Measurements from ENCODE around the gene FGF14.

The FGF14 gene

DNA sequence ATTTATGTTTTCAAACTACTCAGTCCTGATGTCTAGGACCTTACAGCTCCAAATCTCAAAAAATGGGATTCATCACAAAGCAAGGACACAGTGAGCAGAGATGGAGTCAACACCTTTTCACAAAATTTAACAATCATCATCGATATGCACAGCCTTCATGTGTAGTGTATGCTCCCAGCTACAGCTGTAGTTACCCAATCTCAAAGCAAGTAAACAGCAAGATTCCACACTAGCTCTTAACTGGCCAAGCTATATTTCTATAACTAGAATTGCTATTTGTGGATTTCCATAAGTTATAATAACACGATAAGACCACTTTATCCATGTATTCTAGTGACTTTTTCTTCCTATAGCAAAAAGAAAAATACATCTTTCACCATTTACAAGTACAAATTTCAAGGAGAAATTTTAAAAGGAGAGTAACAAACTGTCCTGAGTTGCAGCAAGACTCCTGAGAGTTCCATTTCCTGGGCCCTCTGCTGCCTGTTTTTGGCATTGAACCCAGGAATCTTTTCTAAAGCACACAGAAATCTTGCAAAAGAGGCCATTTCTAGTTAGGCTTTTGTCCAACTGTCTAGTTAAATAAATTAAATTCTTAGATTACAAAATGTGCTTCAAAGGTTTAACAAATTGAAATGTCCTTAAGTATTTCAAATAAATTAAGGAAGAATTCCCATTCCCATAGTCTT lies 460.6 kb downstream of the FGF14 start:
- ATAC-seq (no peak), DNase-seq (ENCODE audit: low spot score in 2 of 2) (no peak)
- no peaks in the 10 kb centered on the region for H3K36me3 Mint-ChIP-seq
- H3K9me3 Mint-ChIP-seq: no peaks in the 10 kb centered on the region
- H3K4me3 Mint-ChIP-seq: no peak overlapping the region
- no peaks in the 10 kb centered on the region for H3K4me1 Mint-ChIP-seq
- H3K27ac Mint-ChIP-seq: no peak overlapping the region

DNA sequence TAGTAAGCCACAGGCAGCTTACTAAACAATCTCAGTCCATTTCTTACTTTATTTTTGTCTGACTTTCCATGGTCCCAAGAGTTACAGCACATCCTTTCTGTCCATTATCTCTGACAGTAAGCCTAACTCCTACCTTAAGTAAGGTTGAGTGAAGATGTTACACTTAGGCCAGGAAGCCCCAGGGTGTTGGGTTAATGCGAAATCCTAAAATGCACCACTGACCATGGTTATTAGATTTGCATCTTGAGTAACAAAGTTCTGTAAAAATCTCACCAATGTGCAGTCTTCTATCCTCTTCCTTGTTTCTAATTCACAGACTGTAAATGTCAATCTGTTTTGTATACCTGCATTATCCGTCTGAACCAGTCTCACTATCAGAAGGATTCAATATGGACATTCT lies 462.5 kb downstream of the FGF14 start:
- Mint-ChIP-seq H3K36me3 (no peaks in the 10 kb centered on the region), H3K4me1 (no peaks in the 10 kb centered on the region), H3K4me3 (no peak overlapping the region), H3K27ac (no peak overlapping the region), H3K9me3 (no peaks in the 10 kb centered on the region)
- no peak for DNase-seq (ENCODE audit: low spot score in 2 of 2)
- no peak for ATAC-seq

GRCh38 chr13:101935828-101936227 lies 466.0 kb downstream of the FGF14 start:
- ATAC-seq (no peak), DNase-seq (ENCODE audit: low spot score in 2 of 2) (no peak)
- Mint-ChIP-seq H3K4me1 (no peaks in the 10 kb centered on the region), H3K36me3 (no peaks in the 10 kb centered on the region), H3K27ac (no peak overlapping the region), H3K4me3 (no peak overlapping the region), H3K9me3 (no peaks in the 10 kb centered on the region)

DNA sequence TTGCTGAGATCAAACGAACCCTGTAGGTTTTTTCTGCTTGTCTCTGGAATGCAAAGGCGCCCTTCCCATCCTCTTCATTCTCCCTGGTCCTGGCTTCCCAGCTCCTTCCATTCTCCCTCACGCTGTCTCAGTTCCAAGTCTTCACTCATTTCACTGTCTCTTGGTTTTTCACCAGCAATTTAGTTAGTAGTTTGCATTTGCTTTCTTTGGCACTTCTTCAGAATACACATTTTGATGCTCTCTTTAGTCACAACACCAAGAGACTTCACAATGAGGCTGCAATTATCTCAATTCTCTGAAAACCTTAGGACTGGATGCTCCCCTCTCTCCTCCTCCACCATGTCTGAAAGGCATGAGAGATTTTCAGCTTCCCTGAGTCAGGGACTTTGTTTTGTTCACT lies 470.7 kb downstream of the FGF14 start:
- Mint-ChIP-seq H3K36me3 (no peaks in the 10 kb centered on the region), H3K27ac (no peak overlapping the region), H3K9me3 (no peaks in the 10 kb centered on the region), H3K4me3 (no peak overlapping the region), H3K4me1 (no peaks in the 10 kb centered on the region)
- DNase-seq (ENCODE audit: low spot score in 2 of 2) (no peak), ATAC-seq (no peak)

- ATAC-seq: no peak
- H3K4me3 Mint-ChIP-seq: no peak overlapping the region
- H3K4me1 Mint-ChIP-seq: no peaks in the 10 kb centered on the region
- no peak overlapping the region for H3K27ac Mint-ChIP-seq
- no peak for DNase-seq (ENCODE audit: low spot score in 2 of 2)
- H3K36me3 Mint-ChIP-seq: no peaks in the 10 kb centered on the region
- no peaks in the 10 kb centered on the region for H3K9me3 Mint-ChIP-seq
These were observed 471.5 kb downstream of the FGF14 start for GRCh38 chr13:101930331-101930730.

GRCh38 chr13:101925731-101926130 lies 476.1 kb downstream of the FGF14 start:
- ATAC-seq (no peak), DNase-seq (ENCODE audit: low spot score in 2 of 2) (no peak)
- H3K9me3 Mint-ChIP-seq: no peaks in the 10 kb centered on the region
- H3K4me1 Mint-ChIP-seq: no peaks in the 10 kb centered on the region
- H3K4me3 Mint-ChIP-seq: no peak overlapping the region
- no peak overlapping the region for H3K27ac Mint-ChIP-seq
- H3K36me3 Mint-ChIP-seq: no peaks in the 10 kb centered on the region

DNA sequence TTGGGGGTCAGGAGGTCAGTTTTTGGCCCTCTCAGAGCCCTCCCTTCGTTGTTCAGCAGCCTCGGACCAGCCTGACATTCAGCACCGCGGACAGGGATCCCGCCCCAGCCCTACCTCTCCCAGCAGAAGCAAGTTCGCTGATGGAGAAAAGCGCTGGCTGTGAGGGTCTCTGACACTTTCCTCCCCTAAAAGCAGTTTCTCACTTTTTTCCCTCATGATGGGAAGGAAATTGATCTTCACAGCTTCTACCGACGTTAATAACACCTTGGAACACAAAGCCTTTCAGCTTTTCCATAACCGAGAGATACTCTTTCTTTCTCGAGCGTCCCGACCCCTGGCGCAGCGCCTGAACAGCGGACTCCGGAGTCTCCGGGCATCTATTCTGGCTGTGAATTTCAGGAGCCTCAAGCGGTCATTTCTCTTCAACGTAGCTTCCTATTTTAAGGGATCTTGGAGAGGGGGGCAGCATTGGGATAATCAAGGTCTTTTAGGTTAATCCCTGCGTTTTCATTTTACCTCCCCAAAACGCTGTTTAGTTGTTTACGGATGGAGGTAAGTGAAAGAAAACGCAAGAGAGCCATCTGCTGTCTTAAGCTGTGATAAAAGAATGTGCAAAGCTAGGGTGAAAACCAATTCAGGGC lies 482.2 kb downstream of the FGF14 start:
- ATAC-seq: no peak
- no peaks in the 10 kb centered on the region for H3K4me1 Mint-ChIP-seq
- H3K36me3 Mint-ChIP-seq: no peaks in the 10 kb centered on the region
- DNase-seq (ENCODE audit: low spot score in 2 of 2): no peak
- no peak overlapping the region for H3K27ac Mint-ChIP-seq
- no peaks in the 10 kb centered on the region for H3K9me3 Mint-ChIP-seq
- H3K4me3 Mint-ChIP-seq: no peak overlapping the region

DNA sequence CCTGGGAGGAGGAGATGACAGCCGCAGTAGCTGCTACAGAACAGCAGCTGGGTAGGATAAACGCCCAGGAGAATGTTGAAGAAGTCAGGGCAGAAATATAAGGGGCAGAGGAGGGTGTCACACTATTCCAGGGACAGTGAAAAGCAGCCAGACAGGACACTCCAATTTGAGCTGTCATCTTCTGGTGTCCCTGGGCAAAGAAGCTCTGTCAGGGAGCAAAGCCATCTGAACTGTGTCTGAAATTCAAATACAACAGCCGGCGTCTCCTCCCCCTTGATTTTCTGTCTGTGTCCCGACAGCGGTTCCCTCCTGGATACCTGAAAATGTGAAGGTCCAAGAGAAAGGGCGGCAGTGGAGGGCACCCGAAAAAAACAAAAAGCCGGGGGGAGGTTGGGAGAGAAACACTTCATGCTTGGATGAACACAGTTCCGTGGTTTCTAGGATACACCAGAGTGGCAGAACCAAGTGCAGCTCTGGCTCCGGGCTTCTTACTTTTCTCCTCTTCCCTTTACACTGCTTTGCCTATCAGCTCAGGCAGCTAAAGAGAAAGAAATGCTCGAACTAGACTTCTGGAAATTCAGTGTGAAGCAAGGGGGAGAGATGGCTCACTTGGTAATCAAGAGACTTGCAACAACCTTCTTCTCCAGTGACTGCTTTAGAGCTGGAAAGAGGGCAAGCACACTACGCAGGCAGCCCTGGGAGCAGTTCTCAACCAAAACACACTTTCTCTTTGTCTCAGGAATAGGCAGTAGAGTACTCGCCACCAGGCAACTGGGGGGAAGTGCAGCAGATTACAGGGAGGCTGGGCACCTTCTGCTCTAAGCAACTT lies 483.8 kb downstream of the FGF14 start:
- DNase-seq (ENCODE audit: low spot score in 2 of 2): no peak
- no peak overlapping the region for H3K27ac Mint-ChIP-seq
- no peak overlapping the region for H3K4me3 Mint-ChIP-seq
- H3K36me3 Mint-ChIP-seq: no peaks in the 10 kb centered on the region
- no peaks in the 10 kb centered on the region for H3K4me1 Mint-ChIP-seq
- ATAC-seq: no peak
- H3K9me3 Mint-ChIP-seq: no peaks in the 10 kb centered on the region

- no peaks in the 10 kb centered on the region for H3K4me1 Mint-ChIP-seq
- ATAC-seq (no peak), DNase-seq (ENCODE audit: low spot score in 2 of 2) (no peak)
- no peak overlapping the region for H3K27ac Mint-ChIP-seq
- H3K4me3 Mint-ChIP-seq: no peak overlapping the region
- no peaks in the 10 kb centered on the region for H3K9me3 Mint-ChIP-seq
- H3K36me3 Mint-ChIP-seq: no peaks in the 10 kb centered on the region
These were observed 484.4 kb downstream of the FGF14 start for GRCh38 chr13:101917475-101917810.

DNA sequence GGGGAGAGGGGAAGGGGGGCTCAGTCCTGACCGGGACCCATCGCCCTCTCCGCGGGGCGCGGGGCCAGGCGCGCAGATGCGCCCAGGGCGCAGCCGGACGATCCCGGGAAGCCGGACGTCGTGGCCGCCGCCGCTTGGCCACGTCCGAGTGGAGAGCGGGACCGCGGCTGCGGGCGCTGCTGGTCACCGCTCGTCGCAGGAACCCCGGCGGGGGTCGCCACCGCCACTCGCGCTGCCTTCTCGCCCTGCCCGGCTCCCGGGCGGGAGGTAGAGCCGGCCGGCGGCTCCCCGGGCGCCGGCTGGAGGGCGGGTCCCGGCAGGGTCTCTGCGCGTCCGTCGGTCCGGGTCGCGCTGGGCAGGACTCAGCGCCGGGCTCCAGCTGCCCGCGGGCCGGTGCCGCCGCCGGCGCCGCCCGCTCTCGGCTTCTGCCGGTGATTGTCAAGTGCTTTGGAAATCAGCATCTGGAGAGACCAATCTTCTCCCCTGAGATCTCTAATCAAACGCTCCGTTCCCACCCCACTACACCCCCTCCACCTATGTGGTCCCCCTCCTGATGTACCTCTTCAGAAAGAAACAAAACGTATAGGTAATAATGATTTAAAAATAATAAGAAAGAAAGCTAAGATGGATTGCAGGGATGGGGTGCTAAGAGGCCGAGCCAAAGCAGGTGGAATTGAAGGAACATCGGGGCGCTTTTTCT lies 484.9 kb downstream of the FGF14 start:
- no peak overlapping the region for H3K4me3 Mint-ChIP-seq
- ATAC-seq (peak; percentile 14), DNase-seq (ENCODE audit: low spot score in 2 of 2) (no peak)
- no peaks in the 10 kb centered on the region for H3K4me1 Mint-ChIP-seq
- H3K27ac Mint-ChIP-seq: no peak overlapping the region
- no peaks in the 10 kb centered on the region for H3K36me3 Mint-ChIP-seq
- no peaks in the 10 kb centered on the region for H3K9me3 Mint-ChIP-seq

DNA sequence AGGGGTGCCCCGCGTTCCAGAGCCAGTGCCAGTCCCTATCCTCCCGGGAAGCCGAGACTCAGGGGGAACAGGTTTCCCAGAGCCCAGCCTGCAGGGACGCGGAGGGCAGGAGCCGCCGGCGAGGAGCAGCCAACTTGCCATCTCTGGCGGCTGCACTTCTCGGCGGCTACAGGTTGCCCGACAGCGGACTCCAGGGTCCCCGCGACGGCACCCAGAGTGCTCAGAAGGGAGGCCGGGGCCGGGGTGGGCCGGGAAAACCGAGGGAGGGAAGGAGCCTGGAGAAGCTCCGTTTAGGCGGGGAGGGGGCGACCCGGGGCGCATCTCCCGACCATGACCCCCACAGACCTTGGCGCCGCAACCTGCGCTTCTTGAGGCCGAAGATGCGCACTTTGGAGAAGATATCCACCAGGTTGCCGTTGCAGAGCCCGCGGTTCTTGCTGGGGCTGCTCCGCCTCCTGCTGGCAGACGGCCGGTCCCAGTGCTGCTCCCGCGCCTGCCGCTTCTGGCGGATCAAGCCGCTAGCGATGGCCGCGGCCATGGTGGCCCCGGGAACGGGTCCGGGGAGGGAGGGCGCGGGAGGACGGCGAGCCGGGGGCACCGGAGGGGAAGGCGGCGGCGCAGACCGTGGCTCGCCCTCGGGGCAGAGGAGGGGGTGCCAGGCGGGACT lies 485.6 kb downstream of the FGF14 start:
- DNase-seq (ENCODE audit: low spot score in 2 of 2) (no peak), ATAC-seq (peak; percentile 21)
- no peaks in the 10 kb centered on the region for H3K36me3 Mint-ChIP-seq
- no peaks in the 10 kb centered on the region for H3K4me1 Mint-ChIP-seq
- H3K27ac Mint-ChIP-seq: no peak overlapping the region
- H3K9me3 Mint-ChIP-seq: no peaks in the 10 kb centered on the region
- H3K4me3 Mint-ChIP-seq: no peak overlapping the region

GRCh38 chr13:101915755-101916107 lies 486.1 kb downstream of the FGF14 start:
- H3K9me3 Mint-ChIP-seq: no peaks in the 10 kb centered on the region
- no peak overlapping the region for H3K4me3 Mint-ChIP-seq
- ATAC-seq: peak; percentile 28
- no peak for DNase-seq (ENCODE audit: low spot score in 2 of 2)
- no peaks in the 10 kb centered on the region for H3K36me3 Mint-ChIP-seq
- H3K27ac Mint-ChIP-seq: no peak overlapping the region
- H3K4me1 Mint-ChIP-seq: no peaks in the 10 kb centered on the region

DNA sequence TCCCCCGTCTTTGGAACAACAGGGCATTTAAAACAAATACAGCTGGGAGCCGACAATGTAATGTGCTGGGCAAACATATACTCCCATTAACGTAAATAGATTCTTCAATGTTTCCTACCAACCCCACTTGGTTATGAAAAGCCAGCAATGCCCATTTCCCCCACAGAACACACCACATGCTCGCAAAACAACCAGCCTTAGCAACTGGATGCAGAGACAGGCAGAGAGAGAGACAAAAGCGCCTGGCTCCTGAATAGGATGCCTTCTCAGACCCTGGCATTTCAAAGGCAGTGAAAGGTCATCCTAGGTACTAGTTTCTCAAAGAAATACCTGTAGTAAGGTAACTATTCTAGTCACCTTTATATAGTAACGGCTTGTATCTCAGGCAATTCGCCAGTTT lies 486.5 kb downstream of the FGF14 start:
- no peaks in the 10 kb centered on the region for H3K9me3 Mint-ChIP-seq
- DNase-seq (ENCODE audit: low spot score in 2 of 2) (no peak), ATAC-seq (no peak)
- no peaks in the 10 kb centered on the region for H3K4me1 Mint-ChIP-seq
- no peaks in the 10 kb centered on the region for H3K36me3 Mint-ChIP-seq
- H3K4me3 Mint-ChIP-seq: no peak overlapping the region
- H3K27ac Mint-ChIP-seq: no peak overlapping the region

- Mint-ChIP-seq H3K4me1 (no peaks in the 10 kb centered on the region), H3K36me3 (no peaks in the 10 kb centered on the region), H3K9me3 (no peaks in the 10 kb centered on the region), H3K4me3 (no peak overlapping the region), H3K27ac (no peak overlapping the region)
- ATAC-seq (no peak), DNase-seq (ENCODE audit: low spot score in 2 of 2) (no peak)
These were observed 490.1 kb downstream of the FGF14 start for GRCh38 chr13:101911752-101912151.

GRCh38 chr13:101903890-101904289 lies 498.0 kb downstream of the FGF14 start:
- DNase-seq (ENCODE audit: low spot score in 2 of 2): no peak
- Mint-ChIP-seq H3K4me3 (no peak overlapping the region), H3K9me3 (no peaks in the 10 kb centered on the region), H3K36me3 (no peaks in the 10 kb centered on the region), H3K4me1 (no peaks in the 10 kb centered on the region), H3K27ac (no peak overlapping the region)
- no peak for ATAC-seq

Measured in stimulated activated effector memory CD8-positive, alpha-beta T cell treated with anti-CD3 and anti-CD28 coated beads, Interleukin-12 subunit alpha, Interleukin-12 subunit beta, amount 100 ng/mL, for 72 hours (primary cell).